WTC11 (cell line): ENCODE results near the gene PI4KA. TPM values are rescaled to one million over a fixed set of nuclear protein-coding genes. Genes with fewer than 3 reads are reported as not detected.

Experiments
- ATAC-seq: fragments of 200-7000 bp; cut with Tn5 transposase; 2 replicates; pipeline ENCODE4 v1.10.0; 2021; ENCODE audit warnings: mild to moderate bottlenecking, moderate library complexity
- CTCF ChIA-PET: fragments of 300-600 bp; sonication (Branson Sonifier 250); formaldehyde crosslinking; loops from one replicate; lab custom pipeline; 2021; ENCODE audit warnings: antibody characterized with exemption; lab: Charles Lee
- POLR2A ChIA-PET: fragments of 350-600 bp; sonication (Branson Sonifier 250); formaldehyde crosslinking; loops from one replicate; lab custom pipeline; 2021; ENCODE audit warnings: antibody characterized with exemption; lab: Charles Lee
- DNase-seq: peaks from one replicate; pipeline ENCODE4 v3.0.0; 2021; ENCODE audit warnings: low spot score
- H3K27ac Mint-ChIP-seq: 2 replicates; pipeline ENCODE4 v1.8.0; 2021; ENCODE audit warnings: mixed read lengths
- H3K27me3 Mint-ChIP-seq: 2 replicates; pipeline ENCODE4 v1.8.0; 2021; ENCODE audit warnings: low read depth, mild to moderate bottlenecking, moderate library complexity, mixed read lengths
- H3K36me3 Mint-ChIP-seq: 2 replicates; pipeline ENCODE4 v1.8.0; 2021; ENCODE audit warnings: mixed read lengths
- H3K4me1 Mint-ChIP-seq: 2 replicates; pipeline ENCODE4 v1.8.0; 2022; ENCODE audit warnings: mixed read lengths
- H3K4me3 Mint-ChIP-seq: 2 replicates; pipeline ENCODE4 v1.8.0; 2021; ENCODE audit warnings: mild to moderate bottlenecking, moderate library complexity, mixed read lengths
- H3K9me3 Mint-ChIP-seq: 2 replicates; pipeline ENCODE4 v1.8.0; 2021; ENCODE audit warnings: mixed read lengths
- ATF2 ChIP-seq: sonication (generic); formaldehyde crosslinking; IDR thresholded peaks from 2 replicates; pipeline ENCODE4 v1.8.1; 2022; ENCODE audit warnings: low read depth, missing genetic modification reagents, borderline replicate concordance
- CTCF ChIP-seq: fragments of 200-600 bp; IDR thresholded peaks from 2 replicates; pipeline ENCODE4 v1.8.0; 2022; ENCODE audit warnings: antibody characterized with exemption
- E2F5 ChIP-seq: sonication (generic); formaldehyde crosslinking; IDR thresholded peaks from 2 replicates; pipeline ENCODE4 v1.8.1; 2022; ENCODE audit warnings: mild to moderate bottlenecking, moderate library complexity, missing genetic modification reagents
- ETV6 ChIP-seq: sonication (generic); formaldehyde crosslinking; IDR thresholded peaks from 2 replicates; pipeline ENCODE4 v1.8.1; 2022; ENCODE audit warnings: mild to moderate bottlenecking, missing genetic modification reagents
- FOXJ3 ChIP-seq: sonication (generic); formaldehyde crosslinking; IDR thresholded peaks from 2 replicates; pipeline ENCODE4 v1.9.0; 2021; ENCODE audit warnings: missing genetic modification reagents, mild to moderate bottlenecking, borderline replicate concordance
- FOXP4 ChIP-seq: sonication (generic); formaldehyde crosslinking; IDR thresholded peaks from 2 replicates; pipeline ENCODE4 v1.8.0; 2022; ENCODE audit warnings: mild to moderate bottlenecking, missing genetic modification reagents
- GABPB1 ChIP-seq: sonication (generic); formaldehyde crosslinking; IDR thresholded peaks from 2 replicates; pipeline ENCODE4 v1.8.1; 2023; ENCODE audit warnings: mild to moderate bottlenecking, missing genetic modification reagents
- GRHL2 ChIP-seq: fragments of 250-450 bp; sonication (Bioruptor Pico); IDR thresholded peaks from 2 replicates; pipeline ENCODE4 v1.8.0; 2022; ENCODE audit warnings: mild to moderate bottlenecking, moderate library complexity; ENCODE audit not compliant: insufficient replicate concordance, severe bottlenecking
- GTF2I ChIP-seq: fragments of 250-450 bp; sonication (Bioruptor Pico); conservative IDR thresholded peaks from 2 replicates; pipeline ENCODE4 v1.4.0; 2021; ENCODE audit warnings: mild to moderate bottlenecking
- JUN ChIP-seq: sonication (generic); formaldehyde crosslinking; IDR thresholded peaks from 2 replicates; pipeline ENCODE4 v1.8.0; 2023; ENCODE audit warnings: mild to moderate bottlenecking, missing genetic modification reagents
- KAT7 ChIP-seq: sonication (generic); formaldehyde crosslinking; IDR thresholded peaks from 2 replicates; pipeline ENCODE4 v1.8.1; 2023; ENCODE audit warnings: missing genetic modification reagents, mild to moderate bottlenecking, borderline replicate concordance
- MXD4 ChIP-seq: fragments of 250-450 bp; sonication (Bioruptor Pico); IDR thresholded peaks from 2 replicates; pipeline ENCODE4 v1.8.0; 2021; ENCODE audit warnings: mild to moderate bottlenecking, moderate library complexity, borderline replicate concordance
- NFE2L1 ChIP-seq: sonication (generic); formaldehyde crosslinking; IDR thresholded peaks from 2 replicates; pipeline ENCODE4 v1.8.1; 2023; ENCODE audit warnings: missing genetic modification reagents
- NR1H2 ChIP-seq: sonication (generic); formaldehyde crosslinking; IDR thresholded peaks from 2 replicates; pipeline ENCODE4 v1.9.0; 2021; ENCODE audit warnings: mild to moderate bottlenecking, moderate library complexity, missing genetic modification reagents
- PRRX2 ChIP-seq: fragments of 250-450 bp; sonication (Bioruptor Pico); IDR thresholded peaks from 2 replicates; pipeline ENCODE4 v1.8.0; 2021; ENCODE audit warnings: mild to moderate bottlenecking
- SMAD4 ChIP-seq: sonication (generic); formaldehyde crosslinking; IDR thresholded peaks from 2 replicates; pipeline ENCODE4 v1.8.0; 2022; ENCODE audit warnings: mild to moderate bottlenecking, missing genetic modification reagents
- USF1 ChIP-seq: sonication (generic); formaldehyde crosslinking; IDR thresholded peaks from 2 replicates; pipeline ENCODE4 v1.8.0; 2022; ENCODE audit warnings: mild to moderate bottlenecking, missing genetic modification reagents
- ZMAT4 ChIP-seq: fragments of 250-450 bp; sonication (Bioruptor Pico); IDR thresholded peaks from 2 replicates; pipeline ENCODE4 v1.9.0; 2021; ENCODE audit warnings: mild to moderate bottlenecking
- ZNF219 ChIP-seq: sonication (generic); formaldehyde crosslinking; IDR thresholded peaks from 2 replicates; pipeline ENCODE4 v1.8.0; 2023; ENCODE audit warnings: missing genetic modification reagents, mild to moderate bottlenecking, borderline replicate concordance
- ZNF317 ChIP-seq: sonication (generic); formaldehyde crosslinking; IDR thresholded peaks from 2 replicates; pipeline ENCODE4 v1.8.1; 2023; ENCODE audit warnings: low read depth, mild to moderate bottlenecking, moderate library complexity, missing genetic modification reagents, borderline replicate concordance
- ZNF423 ChIP-seq: fragments of 250-450 bp; sonication (Bioruptor Pico); IDR thresholded peaks from 2 replicates; pipeline ENCODE4 v2.1.2; 2022; ENCODE audit warnings: mild to moderate bottlenecking, moderate library complexity
- total RNA-seq: library from RNA; stranded (reverse); gene quantifications from 3 replicates; pipeline ENCODE4 v1.2.3, GENCODE V29; 2021

Gene PI4KA
- total RNA-seq, 1 experiment from 2014 or later = 45.5 TPM

GRCh38 chr22:20742764-20743163, 115.8 kb downstream of the PI4KA start:
- ATAC-seq (no peak), DNase-seq (no peak)
- TF ChIP-seq GABPB1 (no peak), ZNF219 (no peak), NR1H2 (CRISPR knock-in tag) (no peak), PRRX2 (CRISPR knock-in tag) (no peak)
- Mint-ChIP-seq H3K4me3 (no peak overlapping the region), H3K27me3 (no peaks in the 10 kb centered on the region), H3K27ac (no peak overlapping the region), H3K36me3 (peaks cover 18% of the 10 kb centered on the region), H3K4me1 (no peaks in the 10 kb centered on the region), H3K9me3 (peaks cover 9% of the 10 kb centered on the region)
- ChIA-PET POLR2A (no interaction called here), CTCF (interaction anchor here (1.0 to 2.0 kb wide), 7 partner anchors 8 to 324 kb away, joined by 3 to 14 read pairs (median 5); no protein-coding TSS in a partner anchor)

- Mint-ChIP-seq H3K27ac (no peak overlapping the region), H3K36me3 (peaks cover 14% of the 10 kb centered on the region), H3K4me3 (no peak overlapping the region), H3K27me3 (no peaks in the 10 kb centered on the region), H3K9me3 (peaks cover 9% of the 10 kb centered on the region), H3K4me1 (no peaks in the 10 kb centered on the region)
- TF ChIP-seq USF1 (CRISPR knock-in tag) = no peak
- no peak for TF ChIP-seq ZNF317 (CRISPR knock-in tag)
- TF ChIP-seq FOXP4 = no peak
- TF ChIP-seq CTCF = peak; percentile 74
- ATAC-seq (peak; percentile 30; the same call in 1 of the 2 replicates), DNase-seq (peak; percentile 52)
- CTCF ChIA-PET = interaction anchor here (0.6 to 2.0 kb wide), 18 partner anchors 8 to 324 kb away, joined by 3 to 14 read pairs (median 4); no protein-coding TSS in a partner anchor
- POLR2A ChIA-PET = no interaction called here
Observed at GRCh38 chr22:20741634-20742581, 116.7 kb downstream of the PI4KA start.

GRCh38 chr22:20741008-20741633, 117.5 kb downstream of the PI4KA start:
- Mint-ChIP-seq H3K27me3 (no peaks in the 10 kb centered on the region), H3K4me3 (no peak overlapping the region), H3K36me3 (peaks cover 10% of the 10 kb centered on the region)
- no peak for TF ChIP-seq FOXJ3 (CRISPR knock-in tag)
- TF ChIP-seq KAT7 = no peak
- no peak for TF ChIP-seq ZNF423 (CRISPR knock-in tag)
- no peak for TF ChIP-seq ATF2 (CRISPR knock-in tag)
- TF ChIP-seq GRHL2 = no peak
- no peak for TF ChIP-seq NFE2L1 (CRISPR knock-in tag)
- TF ChIP-seq MXD4 = no peak
- no peak for TF ChIP-seq SMAD4 (CRISPR knock-in tag)
- TF ChIP-seq ZMAT4 (CRISPR knock-in tag) = no peak
- no peak for TF ChIP-seq ETV6
- no peak for TF ChIP-seq JUN (CRISPR knock-in tag)
- no peak for TF ChIP-seq GTF2I
- no peak for TF ChIP-seq E2F5 (CRISPR knock-in tag)
- TF ChIP-seq, all 79 proteins: peak for 0
- Mint-ChIP-seq H3K27ac (no peak overlapping the region), H3K4me1 (no peaks in the 10 kb centered on the region), H3K9me3 (peaks cover 9% of the 10 kb centered on the region)
- ChIA-PET CTCF (interaction anchor here (0.6 to 2.0 kb wide), 16 partner anchors 9 to 285 kb away, joined by 3 to 14 read pairs (median 4); no protein-coding TSS in a partner anchor), POLR2A (interaction anchor here (0.6 kb wide), 1 partner anchor 228 kb away, joined by 3 read pairs; no protein-coding TSS in a partner anchor)
- DNase-seq (no peak), ATAC-seq (no peak)
